Hippocampal formation (tissue), 2 donors: ENCODE data around the gene HS6ST1.
"Not testable (repeated sequence)": the region's sequence is repeated elsewhere in the genome, so short reads cannot be mapped to it uniquely, and the experiment has no call there.

ENCODE experiments used
- DNase-seq, 2 donors: peaks; one replicate each; lab custom pipeline; 2025; lab: John Stamatoyannopoulos, UW

HS6ST1 gene

DNA sequence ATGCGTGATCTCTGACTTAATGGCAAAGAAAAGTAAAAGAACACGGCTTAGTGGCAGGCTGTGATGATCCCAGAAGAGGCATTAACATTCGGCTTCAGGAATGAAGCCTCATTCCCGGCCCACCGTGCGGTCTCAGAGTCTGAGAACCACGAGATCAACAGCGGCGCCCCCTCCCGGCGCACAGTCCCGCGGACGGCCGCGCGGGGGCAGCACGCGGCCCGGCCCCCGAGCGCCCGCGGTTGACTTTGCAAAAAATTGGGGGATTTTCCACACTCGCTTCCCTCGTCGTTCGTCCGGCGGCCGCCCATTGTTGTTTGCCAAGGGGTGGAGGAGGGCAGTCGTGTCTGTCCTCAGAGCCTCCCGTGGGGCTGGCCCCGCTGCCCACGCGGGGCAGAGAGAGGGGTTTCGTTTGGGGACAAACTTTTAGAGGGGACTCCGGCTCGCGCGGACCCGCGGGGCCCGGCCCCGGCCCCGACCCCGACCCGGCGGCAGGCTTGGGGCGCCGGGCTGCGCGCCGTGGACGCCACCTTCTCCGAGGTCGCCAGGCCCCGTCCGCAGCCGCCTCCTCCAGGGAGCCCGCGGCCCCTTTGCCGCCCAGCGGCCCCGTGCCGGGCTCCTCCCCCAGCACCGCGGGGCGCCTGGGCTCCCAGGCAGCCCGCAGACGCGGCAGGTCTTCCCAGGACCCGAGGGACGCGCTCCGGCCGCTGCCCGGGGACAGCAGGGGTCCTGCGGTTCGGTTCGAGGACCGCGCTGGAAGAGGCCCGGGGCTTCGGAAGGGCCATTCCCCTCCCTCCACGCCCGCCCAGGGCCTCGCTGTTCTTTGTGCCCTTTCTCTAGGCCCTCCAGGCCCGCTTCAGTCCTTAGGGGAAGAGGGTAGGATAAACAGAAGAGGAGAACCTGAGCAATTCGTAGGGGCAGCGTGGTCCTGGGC, 3.4 kb upstream of the HS6ST1 start:
- DNase-seq = peak; percentile 80 to 84

DNA sequence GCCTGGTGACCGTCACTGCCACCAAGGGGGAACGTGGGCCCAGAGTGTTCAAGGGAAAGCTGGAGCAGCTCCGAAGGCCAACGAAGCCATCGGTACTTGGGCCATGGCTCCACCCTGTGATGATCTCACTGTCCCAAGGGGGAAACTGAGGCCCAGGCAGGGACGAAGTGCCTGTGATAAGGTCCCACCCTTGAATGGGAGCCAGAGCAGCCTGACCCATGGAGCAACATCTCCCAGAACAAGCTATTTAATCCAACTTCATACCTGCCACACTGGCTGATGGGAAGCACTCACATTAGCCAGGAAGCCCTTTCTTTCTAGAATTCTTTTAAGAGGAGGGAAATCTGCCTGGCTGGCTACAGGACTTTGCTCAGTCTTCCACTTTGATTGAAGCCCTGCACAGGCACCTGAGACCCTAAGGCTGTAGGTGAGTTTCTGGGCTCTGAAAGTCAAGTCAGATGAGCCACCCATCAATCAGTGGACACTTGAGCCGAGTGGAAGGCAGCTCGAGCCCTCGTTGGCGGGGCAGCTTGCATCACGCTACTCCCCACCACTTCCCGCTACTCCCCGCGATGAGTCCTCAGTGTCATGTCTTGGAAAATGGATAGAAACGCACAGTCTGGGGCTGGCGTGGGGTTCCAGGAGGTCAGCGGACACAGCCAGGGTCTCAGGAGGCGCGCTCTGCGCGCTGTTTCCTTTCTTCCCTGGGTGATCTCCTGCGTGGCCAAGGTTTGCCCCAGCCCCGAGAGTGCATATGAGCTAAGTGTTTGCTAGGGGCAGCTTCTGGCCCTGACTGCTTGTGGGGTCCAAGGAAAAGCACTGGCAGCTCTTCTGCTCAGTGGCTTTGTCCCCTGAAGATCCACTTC, 2.5 kb upstream of the HS6ST1 start:
- DNase-seq = no peak

DNA sequence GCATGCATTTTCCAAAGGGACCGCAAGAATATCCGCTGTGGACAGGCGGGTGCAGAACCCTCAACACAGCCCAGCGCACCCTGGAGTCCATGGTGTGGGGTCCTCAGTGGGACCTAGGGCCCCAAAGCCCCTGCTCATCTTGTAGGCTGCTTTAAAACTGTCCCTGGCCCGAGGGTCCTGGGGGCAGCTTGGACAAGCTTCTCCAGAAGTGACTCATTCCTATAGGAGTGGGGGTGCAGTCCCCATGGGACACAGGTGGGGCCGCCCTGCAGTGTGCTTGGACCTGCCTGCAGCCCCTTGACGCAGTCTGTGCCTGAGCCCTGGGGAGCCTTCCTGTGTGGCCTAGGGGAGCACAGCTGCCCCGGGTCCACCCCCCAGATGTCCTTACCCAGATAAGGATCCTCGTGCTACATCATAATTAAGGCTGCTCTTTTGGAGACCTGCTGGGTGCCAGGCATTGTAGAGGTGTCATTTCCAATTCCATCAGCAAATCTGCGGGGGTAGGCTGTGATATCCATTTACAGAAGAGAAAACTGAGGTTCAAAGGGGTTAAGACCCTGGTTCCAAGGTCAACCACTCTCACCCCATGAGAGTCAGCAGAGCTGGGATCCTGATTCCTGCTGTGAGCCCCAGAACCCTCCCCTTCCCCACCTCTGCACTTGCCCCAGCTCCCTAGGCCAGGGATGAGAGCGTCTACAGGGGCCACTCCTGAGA, 1.7 kb upstream of the HS6ST1 start:
- no peak for DNase-seq

DNA sequence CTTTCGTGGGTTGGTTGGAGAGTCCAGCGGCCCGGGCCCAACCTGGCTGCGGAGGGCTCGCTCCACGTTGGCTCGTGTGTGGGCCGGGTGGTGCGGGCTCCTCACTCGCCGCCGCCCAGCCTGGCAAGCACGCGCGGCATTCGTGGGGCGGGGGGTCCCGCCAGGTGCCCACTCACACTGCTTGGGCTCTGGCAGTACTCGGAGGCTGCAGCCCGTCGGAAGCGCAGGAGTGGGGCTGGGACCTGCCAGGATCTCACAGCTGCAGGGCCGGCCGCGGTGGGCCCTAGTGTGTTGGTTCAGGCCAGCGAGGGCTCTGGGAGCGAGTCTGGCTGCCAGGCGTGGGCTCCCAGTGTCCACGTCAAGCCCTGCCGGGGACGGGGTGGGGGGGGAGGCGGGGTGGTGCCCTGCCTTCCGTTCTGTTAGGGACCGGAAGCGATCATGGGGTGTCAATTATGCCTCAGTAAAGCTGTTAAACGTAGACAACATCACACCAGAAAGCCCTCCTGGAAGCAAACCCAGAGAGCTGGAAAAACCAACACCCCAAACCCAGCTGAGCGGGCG, 1.0 kb upstream of the HS6ST1 start:
- DNase-seq = no peak

DNA sequence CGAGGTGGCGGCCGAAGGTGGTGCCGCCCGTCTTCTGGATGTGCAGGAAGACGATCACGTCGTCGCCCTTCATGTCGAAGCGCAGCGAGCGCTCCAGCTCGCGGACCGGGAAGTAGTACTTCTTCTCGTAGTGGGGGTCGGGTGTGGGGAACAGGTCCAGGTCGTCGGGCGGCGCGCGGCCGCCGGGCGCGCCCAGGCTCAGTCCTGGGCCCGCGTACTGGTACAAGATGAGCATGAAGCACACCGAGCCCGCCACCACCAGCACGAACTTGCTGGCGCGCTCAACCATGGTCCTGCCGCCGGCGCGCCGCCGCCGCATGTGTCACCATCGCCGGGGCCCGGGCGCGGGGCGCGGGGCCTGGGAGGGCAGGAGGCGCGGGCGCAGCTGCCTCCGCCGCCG, 423 bp downstream of the HS6ST1 start:
- not testable (repeated sequence) for DNase-seq

DNA sequence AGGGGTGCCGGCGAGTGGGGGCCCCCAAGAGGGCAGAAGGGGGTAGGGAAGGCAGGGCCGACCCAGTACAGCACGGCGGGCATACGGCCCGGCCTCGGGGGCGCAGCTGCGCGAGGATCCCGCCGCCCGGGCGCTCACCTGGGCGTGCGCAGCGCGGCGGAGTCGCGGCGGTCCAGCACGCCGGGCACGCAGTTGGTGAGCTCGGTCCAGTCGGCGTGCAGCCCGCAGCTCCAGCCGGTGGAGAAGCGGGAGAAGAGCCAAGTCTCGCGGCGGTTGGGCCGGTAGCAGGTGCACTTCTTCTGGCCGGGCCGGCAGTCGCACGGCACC, 806 bp downstream of the HS6ST1 start:
- not testable (repeated sequence) for DNase-seq

DNA sequence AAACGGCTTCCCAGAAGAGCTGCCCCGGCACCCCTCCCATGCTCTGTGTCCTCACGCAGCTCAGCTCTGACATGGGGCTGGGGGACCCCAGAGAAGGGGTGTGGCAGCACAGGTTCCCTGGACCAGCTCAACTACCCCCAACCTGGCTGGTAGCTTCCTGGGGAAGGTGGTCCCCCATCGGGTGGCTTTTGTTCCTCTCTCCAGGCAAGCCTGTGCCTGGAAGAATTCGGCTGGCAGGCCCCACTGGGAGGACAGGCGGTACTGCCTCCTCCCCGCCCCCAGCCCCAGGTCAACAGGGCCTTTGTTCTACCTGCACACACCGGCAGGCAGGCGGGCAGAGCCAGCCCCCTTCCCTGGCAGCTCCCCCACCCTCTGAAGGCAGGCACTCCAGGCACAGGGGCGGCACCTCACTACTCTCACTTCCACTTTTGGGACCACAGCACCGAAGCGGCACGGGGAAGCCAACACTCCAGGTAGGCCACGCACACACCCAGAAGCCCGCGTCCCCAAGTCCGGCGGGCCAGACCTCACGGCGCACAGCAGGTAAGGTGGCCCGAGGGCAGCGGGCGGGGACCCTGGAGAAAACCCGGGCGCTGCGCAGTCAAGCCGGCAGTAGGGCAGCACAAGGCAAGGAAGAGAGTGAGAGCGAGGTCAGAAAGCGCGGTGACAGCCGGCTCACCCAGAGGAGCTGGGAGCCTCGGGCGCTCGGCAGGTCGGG, 1.3 kb downstream of the HS6ST1 start:
- DNase-seq = no peak

DNA sequence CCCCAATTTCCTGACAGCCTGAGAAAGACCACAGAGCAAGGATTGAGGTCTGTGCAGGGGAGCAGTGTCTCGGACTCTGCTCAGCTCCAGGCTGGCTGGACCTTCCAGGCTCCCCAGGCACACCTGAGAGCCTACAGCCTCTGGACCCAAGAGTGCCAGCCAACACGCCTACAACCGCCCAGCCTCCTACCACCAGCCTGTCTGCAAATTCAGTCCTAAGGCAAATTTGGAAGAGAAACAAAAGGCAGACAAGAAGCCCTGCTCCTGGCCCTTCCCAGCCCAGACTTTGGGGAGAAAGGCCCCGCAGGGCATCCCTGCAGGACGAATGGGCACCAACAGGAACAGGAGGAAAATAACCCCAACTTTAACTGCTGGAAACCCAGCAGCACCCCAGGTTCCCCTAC, 1.9 kb downstream of the HS6ST1 start:
- no peak for DNase-seq

DNA sequence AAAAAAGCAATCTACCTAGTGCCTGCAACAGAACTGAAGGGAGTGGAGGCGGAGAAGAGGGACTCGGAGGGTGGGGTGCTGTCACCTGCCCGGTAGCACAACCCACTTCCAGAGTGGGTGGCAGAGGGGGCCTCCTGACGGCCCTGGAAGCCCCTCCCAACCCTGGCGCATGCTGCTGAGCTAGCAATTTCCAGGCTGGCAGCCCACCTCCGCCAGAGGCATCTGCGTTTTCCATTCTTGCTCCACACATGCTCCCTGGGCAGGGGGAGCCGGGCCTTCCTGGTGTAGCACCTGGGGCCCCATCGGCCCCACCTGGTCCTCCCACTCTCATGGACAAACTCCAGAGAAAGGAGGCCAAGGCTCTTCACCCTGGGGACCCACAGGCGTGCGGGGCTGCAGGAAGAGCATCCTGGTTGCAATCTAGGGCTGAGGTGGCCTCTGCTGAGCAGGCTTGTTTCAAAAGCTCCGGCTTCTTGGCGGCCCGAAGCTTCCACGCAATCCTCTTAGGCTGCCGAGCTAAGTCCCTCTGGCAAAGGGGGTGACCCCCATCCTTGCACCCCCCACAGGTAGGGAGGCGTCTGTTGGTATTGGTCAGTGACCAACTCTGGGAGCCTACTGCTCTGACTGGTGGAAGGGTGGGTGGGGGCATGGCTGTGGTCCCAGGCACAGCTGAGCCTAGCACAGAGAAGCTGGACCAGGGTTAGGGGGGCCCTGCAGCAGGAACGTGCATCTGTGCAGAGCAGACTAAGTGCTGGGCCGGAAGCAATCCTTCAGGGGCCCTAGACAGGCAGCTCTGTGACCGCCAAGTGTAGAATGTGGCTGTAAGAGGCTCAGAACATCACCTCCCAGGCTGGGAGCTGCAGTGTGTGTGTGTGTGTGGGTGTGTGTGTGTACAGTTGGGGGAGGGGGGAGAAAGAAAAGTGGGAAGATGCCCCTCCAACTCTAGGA, 2.6 kb downstream of the HS6ST1 start:
- DNase-seq = no peak

DNA sequence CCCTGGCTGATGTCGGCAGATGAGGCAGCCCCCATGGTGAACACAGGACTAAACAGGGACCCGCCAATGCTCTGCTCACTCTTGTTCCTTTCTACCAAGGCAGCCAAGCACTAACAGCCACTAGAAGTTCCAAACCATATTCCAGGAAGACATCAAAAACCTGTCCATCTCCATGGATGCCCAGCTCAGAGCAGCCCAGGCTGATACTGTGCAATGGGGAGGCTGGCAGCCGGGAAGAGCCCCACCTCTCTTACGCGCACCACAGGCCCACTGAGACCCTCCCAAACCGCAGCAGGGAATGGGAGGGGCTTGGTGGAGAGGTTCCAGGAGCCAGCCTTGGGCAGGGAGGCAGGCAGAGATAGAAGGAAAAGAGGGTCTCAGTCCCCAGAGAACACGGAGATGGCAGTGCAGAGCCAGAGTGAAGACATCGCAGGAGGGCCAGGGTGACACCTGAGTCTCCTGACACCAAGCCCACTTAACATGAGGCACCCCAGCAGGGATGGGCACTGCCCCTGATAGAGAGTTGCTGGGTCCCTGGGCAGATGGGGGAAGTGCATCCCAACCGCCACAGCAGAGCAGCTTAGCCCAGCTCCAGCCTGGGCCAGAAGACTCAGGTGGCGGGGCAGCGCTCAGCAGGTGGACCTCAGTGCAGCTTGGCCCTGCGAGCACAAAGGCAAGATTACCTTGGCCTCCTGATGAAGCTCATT, 3.4 kb downstream of the HS6ST1 start:
- no peak for DNase-seq

DNA sequence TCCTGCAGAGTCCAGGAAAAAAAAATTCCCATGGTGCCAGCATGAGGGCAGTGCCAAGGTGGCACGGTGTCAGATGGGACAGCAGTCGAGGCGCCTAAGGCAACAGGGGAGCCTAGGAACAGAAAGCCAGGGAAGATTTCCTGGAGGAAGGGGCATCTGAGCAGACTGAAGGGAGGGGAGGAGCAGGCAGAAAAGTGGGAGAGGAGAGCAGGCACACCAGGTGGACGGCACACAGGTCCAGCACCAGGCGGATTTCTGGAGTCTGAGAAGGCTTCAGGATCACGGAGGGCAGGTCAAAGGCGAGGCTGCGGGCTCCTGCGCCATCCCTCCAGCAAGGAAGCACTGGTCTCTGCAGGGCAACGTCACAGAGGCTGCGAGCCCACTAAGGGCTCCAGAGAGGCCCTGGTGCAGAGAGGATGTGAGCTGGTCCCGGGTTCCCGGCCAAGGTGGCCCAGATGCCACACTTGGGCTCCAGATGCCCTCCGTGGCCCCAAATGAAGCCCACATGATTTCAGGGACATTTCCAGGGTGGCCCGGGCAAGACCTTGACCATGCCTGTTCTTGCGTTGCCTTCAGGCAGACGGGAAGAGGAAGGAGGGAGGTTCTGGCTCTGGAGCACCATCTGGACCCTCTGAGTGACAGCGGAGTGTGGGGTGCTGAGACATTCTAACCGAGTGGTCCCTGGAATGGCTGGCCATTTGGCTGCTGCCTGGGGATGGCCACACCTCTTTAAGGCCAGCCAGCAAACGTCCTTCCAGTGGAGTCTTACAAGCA, 4.1 kb downstream of the HS6ST1 start:
- DNase-seq = no peak

DNA sequence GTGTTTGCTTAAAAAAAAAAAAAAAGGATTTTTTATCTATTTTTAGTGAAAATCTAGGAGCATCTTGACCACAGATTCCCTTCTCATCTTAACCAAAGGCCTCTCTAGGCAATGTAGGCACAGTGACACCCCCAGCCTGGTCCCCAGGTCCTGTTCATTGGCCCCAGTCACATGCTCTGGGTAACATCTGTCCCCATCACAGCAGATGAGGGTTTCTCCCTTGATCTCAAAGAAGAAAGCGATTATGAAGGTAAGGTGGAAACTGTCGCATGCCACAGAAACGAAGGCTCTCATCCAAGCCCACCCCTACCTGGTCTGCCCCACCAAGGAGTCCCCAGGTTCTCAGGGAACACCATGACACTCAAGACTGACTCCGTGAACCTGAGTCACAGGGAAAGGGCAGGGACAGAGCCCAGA, 4.7 kb downstream of the HS6ST1 start:
- DNase-seq = no peak

DNA sequence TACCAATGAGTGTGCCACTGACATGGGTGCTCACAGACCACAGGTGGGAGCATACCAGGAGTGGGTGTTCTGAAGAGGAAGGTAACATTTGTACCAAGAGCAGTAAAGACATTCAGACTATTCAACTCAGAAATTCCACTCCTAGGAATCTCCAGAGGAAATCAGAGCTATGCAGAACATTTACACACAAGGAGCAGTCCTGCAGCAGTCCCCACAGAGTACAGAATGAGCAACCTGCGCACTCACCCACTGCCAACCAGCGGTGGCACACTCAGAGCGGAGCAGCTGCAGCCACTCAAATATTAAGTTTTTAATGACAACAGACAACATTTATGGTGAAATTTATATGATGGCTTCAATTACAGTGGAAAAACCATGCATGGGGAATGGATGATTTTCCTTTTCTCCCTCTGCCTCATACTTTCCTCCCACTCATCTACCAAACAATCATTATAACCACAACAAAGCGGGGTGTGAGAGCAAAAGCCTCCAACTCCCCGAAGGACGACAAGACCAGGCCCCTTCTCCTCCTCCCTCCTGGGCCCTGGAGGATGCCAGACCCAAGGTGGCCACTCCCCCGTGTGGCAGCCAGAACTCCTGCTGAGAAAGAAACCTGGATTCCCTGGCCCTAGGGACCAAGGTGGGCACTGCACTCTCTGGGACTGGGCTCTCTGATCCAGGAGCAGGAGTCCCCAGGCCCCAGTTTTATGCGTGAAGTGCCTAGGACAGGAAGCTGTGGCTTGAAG, 5.4 kb downstream of the HS6ST1 start:
- no peak for DNase-seq

DNA sequence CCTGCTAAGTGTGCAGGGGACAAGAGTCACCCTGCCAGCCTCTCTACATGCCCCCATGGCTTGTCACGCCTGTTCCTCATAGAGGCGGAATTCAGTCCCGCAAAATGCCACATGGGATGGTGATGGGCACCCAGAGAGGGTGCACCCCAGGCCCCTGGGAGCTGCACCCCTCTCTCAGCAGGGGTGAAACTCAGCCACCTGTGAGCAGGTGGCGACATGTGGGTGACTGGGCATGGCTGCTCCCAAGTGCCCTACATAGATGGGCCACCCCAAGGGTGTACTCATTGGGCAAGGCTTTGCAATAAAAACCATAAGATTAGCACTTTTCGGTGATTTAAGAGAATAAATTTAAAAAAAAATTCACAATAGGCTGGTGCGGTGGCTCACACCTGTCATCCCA, 6.3 kb downstream of the HS6ST1 start:
- no peak for DNase-seq

DNA sequence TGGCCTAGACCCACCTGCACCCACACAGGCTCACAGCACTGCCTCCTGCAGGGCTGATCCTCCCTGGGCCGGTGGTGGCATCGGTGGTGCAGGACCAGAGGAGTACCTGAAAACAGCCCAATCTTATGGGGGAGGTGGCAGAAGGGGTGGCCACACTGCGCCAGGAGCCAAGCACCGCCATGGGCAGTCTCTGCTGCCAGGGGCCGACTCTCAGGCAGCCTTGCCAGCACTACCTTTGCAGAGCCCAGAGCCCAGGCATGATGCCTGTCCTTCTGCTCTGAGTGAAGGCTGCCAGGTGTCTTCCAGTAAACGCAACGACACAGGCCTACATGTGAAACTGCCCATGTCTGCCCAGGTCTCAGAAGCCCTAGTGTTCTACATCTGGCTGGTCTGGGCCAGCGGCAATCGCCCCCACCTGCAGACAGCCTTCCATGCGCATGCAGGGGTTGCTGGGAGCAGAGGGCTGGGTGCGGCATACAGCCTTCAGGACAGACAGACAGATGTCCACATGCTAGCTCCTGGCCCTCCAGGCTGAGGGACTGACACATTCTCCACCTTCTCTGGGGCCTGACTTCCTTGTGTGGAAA, 6.8 kb downstream of the HS6ST1 start:
- DNase-seq = no peak

DNA sequence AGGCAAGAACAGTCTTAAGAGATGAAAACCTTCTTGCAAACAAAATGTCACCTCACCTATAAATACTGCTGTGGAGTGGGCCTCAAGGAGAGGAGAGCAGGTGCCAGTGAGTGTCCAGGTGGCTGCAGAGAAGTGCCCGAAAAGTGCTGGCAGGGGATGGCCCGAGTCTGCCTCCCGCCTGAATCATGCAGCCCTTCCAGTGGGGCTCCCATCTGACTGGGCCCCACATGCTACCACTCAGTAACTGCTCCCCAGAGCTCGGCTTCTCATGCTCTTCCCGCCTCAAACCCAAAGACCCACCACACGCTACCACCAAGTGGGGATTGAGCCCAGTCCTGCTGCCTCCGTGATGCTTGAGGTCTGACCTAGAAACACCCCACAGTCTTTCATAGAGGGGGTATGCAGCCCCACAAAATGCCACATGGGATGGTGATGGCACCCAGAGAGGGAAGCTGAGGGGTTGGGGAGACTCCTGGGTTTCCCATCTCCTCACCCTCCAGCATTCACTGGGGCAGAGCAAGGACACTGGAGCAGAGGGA, 7.4 kb downstream of the HS6ST1 start:
- DNase-seq = no peak

DNA sequence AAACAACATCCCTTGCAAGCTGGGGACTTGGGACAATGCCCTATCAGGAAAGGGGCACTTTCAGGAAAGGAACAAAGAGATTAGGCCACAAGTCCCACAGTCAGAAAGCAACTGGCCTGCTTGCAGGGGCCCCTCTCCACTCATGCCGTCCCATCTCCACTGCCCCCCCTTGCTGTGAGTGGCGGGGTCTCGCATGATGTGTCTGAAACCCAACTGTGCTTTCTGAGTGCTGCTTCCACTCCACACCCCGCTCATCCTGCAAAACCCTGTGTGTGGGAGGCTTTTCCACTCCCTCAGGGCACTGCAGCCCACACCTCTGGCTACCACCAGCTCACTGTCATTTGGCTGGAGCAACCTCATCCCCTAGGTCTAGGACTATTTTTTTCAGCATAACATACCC, 7.9 kb downstream of the HS6ST1 start:
- no peak for DNase-seq
